ENCODE measurements around the gene POLR1G. TPM values are rescaled to one million over a fixed set of nuclear protein-coding genes. Genes with fewer than 3 reads are reported as not detected.

The POLR1G gene
- total RNA-seq, 1 experiment from 2014 or later, result 25.9 TPM

- no peaks in the 10 kb centered on the region for H4K20me1 ChIP-seq (ENCODE audit: low read length)
- ATAC-seq (no peak), DNase-seq (no peak)
- H3K36me3 ChIP-seq (ENCODE audit: low read depth, low read length), result no peaks in the 10 kb centered on the region
- H3K9ac ChIP-seq (ENCODE audit: low read length), result no peak overlapping the region
- no peaks in the 10 kb centered on the region for H3K79me2 ChIP-seq (ENCODE audit: low read length)
- no peaks in the 10 kb centered on the region for H3K27me3 ChIP-seq (ENCODE audit: low read length)
- peak overlapping the region; percentile 73; the same call in 1 of the 2 replicates for H3K27ac ChIP-seq (ENCODE audit: low read length)
- H3K4me3 ChIP-seq (ENCODE audit: low read length), result no peak overlapping the region
- ChIA-PET CTCF (no interaction called here), POLR2A (ENCODE audit: unreplicated experiment) (interaction anchor here (0.6 to 1.0 kb wide), 2 partner anchors 15 to 21 kb away, joined by 4 to 8 read pairs; no protein-coding TSS in a partner anchor)
- intact Hi-C loops (cut with micrococcal nuclease), result loop anchor here (2.0 kb wide), 1 partner anchor 15 kb away; the partner anchor contains the start of gene FOSB
- no peak for TF ChIP-seq EZH2phosphoT487 (IDR thresholded peaks at IDR 0.05; ENCODE audit: borderline replicate concordance, low read length)
- peaks cover 41% of the 10 kb centered on the region for H3K4me1 ChIP-seq (ENCODE audit: insufficient read depth, low read length)
- no peak overlapping the region for H2AFZ ChIP-seq (ENCODE audit: low read length)
- peak overlapping the region; percentile 99; the same call in 1 of the 2 replicates for H3K4me2 ChIP-seq (ENCODE audit: low read length)
- H3K9me3 ChIP-seq (ENCODE audit: low read length), result no peaks in the 10 kb centered on the region
- no peaks in the 10 kb centered on the region for H3F3A ChIP-seq (ENCODE audit: low read length, unreplicated experiment)
- no TSS peak for BruUV-seq (replicated peaks)
- H3K9me2 ChIP-seq (replicated peaks; ENCODE audit: low read length), result no peaks in the 10 kb centered on the region
These were observed 45.5 kb downstream of the POLR1G start for GRCh38 chr19:45451850-45452387.

GRCh38 chr19:45455707-45456499 is 49.5 kb downstream of the POLR1G start:
- Histone ChIP-seq H3K4me3 (ENCODE audit: low read length) (peak overlapping the region; percentile 45; the same call in 1 of the 2 replicates), H3K27me3 (ENCODE audit: low read length) (no peaks in the 10 kb centered on the region), H3K36me3 (ENCODE audit: low read depth, low read length) (no peaks in the 10 kb centered on the region), H4K20me1 (ENCODE audit: low read length) (no peaks in the 10 kb centered on the region), H3K79me2 (ENCODE audit: low read length) (no peaks in the 10 kb centered on the region), H2AFZ (ENCODE audit: low read length) (peak overlapping the region; percentile 76), H3K9ac (ENCODE audit: low read length) (peak overlapping the region; percentile 78), H3K9me2 (replicated peaks; ENCODE audit: low read length) (no peaks in the 10 kb centered on the region), H3K4me2 (ENCODE audit: low read length) (peak overlapping the region; percentile 87), H3K9me3 (ENCODE audit: low read length) (no peaks in the 10 kb centered on the region), H3F3A (ENCODE audit: low read length, unreplicated experiment) (no peaks in the 10 kb centered on the region), H3K4me1 (ENCODE audit: insufficient read depth, low read length) (peaks cover 26% of the 10 kb centered on the region), H3K27ac (ENCODE audit: low read length) (peak overlapping the region; percentile 94)
- DNase-seq, result peak; percentile 95
- ChIA-PET POLR2A (ENCODE audit: unreplicated experiment) (interaction anchor here (0.6 to 1.0 kb wide), 3 partner anchors 10 to 13 kb away, joined by 3 to 6 read pairs (median 4); partner anchors contain the start of gene FOSB), CTCF (no interaction called here)
- no TSS peak for BruUV-seq (replicated peaks)
- intact Hi-C loops (cut with micrococcal nuclease), result no loop called here
- TF ChIP-seq EZH2 (IDR thresholded peaks at IDR 0.05; ENCODE audit: low read length, unreplicated experiment) (no peak), EZH2phosphoT487 (IDR thresholded peaks at IDR 0.05; ENCODE audit: borderline replicate concordance, low read length) (peak; percentile 87), CTCF (conservative IDR thresholded peaks at IDR 0.05; ENCODE audit: low read depth, low read length) (no peak)
- peak; percentile 83 for ATAC-seq

DNA sequence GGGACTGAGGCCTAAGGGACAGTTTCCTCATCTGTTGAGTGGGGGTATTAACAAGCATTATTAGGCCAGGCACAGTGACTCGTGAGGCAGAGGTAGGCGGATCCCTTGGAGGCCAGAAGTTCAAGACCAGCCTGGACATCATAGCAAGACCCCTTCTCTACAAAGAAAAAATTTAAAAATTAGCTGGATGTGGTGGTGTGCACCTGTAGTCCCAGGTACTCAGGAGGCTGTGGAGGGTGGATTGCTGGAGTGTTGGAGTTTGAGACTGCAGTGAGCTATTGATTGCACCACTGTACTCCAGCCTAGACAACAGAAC is 50.0 kb downstream of the POLR1G start:
- BruUV-seq (replicated peaks), result no TSS peak
- DNase-seq (no peak), ATAC-seq (no peak)
- H3K79me2 ChIP-seq (ENCODE audit: low read length), result no peaks in the 10 kb centered on the region
- H3K9ac ChIP-seq (ENCODE audit: low read length), result peak overlapping the region; percentile 78; the same call in 1 of the 2 replicates
- no peaks in the 10 kb centered on the region for H3K9me2 ChIP-seq (replicated peaks; ENCODE audit: low read length)
- ChIA-PET POLR2A (ENCODE audit: unreplicated experiment) (no interaction called here), CTCF (no interaction called here)
- no peaks in the 10 kb centered on the region for H3K36me3 ChIP-seq (ENCODE audit: low read depth, low read length)
- TF ChIP-seq CTCF (conservative IDR thresholded peaks at IDR 0.05; ENCODE audit: low read depth, low read length) (no peak), EZH2 (IDR thresholded peaks at IDR 0.05; ENCODE audit: low read length, unreplicated experiment) (no peak), EZH2phosphoT487 (IDR thresholded peaks at IDR 0.05; ENCODE audit: borderline replicate concordance, low read length) (no peak)
- H3K9me3 ChIP-seq (ENCODE audit: low read length), result no peaks in the 10 kb centered on the region
- H3K4me1 ChIP-seq (ENCODE audit: insufficient read depth, low read length), result peaks cover 21% of the 10 kb centered on the region
- no peak overlapping the region; the same call in 1 of the 2 replicates for H3K4me3 ChIP-seq (ENCODE audit: low read length)
- peak overlapping the region; percentile 87 for H3K4me2 ChIP-seq (ENCODE audit: low read length)
- H3K27me3 ChIP-seq (ENCODE audit: low read length), result no peaks in the 10 kb centered on the region
- no peaks in the 10 kb centered on the region for H3F3A ChIP-seq (ENCODE audit: low read length, unreplicated experiment)
- no peaks in the 10 kb centered on the region for H4K20me1 ChIP-seq (ENCODE audit: low read length)
- H3K27ac ChIP-seq (ENCODE audit: low read length), result peak overlapping the region; percentile 94
- no peak overlapping the region for H2AFZ ChIP-seq (ENCODE audit: low read length)
- intact Hi-C loops (cut with micrococcal nuclease), result no loop called here
